ENCODE data around the gene AP3D1. TPM values are rescaled to one million over a fixed set of nuclear protein-coding genes. Genes with fewer than 3 reads are reported as not detected.

The AP3D1 gene
- total RNA-seq, 2 experiments from 2014 or later, result 80.0 to 99.8 TPM

DNA sequence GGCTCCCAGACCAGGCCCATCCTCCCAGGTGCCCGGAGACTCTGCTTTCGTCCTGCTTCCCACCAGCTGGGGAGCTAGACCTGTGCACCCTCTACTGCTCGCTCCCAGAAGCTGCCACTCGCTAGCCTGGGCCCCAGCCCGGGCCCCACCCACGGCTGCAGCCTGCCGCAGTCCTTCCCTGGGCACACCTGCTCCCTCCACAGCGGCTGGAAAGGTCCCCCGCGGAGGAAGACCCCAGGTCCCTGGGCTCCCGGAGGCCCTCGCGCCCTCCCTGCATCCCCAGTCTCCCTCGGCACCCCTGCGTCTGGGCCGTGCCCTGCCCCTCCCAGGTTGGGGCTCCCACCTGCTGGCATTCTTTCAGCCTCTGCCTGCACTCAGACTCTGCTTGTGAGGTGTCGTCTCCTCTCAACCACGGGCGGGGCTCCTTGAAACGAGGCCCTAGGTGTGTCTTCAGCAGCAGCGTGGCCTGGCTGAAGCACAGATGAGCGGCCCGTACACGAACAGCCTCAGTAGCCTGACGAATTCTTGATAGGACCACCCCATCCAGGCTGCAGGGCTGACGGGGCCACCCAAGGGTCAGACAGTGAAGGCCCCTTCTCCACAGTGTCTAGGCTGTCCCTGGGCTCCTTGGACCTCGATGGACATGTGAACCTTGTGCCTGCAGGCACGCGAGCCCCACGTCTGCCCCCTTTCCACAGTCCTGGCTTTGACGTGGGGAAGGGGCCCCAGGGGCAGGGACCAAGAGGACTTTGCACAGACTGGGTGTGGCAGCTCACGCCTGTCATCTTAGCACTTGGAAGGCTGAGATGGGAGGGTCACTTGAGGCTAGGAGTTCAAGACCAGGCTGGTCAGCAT, 40.3 kb upstream of the AP3D1 start:
- DNase-seq (ENCODE audit: low spot score), result no peak
- no TSS peak for BruUV-seq (replicated peaks)
- TF ChIP-seq, protein P1, sequence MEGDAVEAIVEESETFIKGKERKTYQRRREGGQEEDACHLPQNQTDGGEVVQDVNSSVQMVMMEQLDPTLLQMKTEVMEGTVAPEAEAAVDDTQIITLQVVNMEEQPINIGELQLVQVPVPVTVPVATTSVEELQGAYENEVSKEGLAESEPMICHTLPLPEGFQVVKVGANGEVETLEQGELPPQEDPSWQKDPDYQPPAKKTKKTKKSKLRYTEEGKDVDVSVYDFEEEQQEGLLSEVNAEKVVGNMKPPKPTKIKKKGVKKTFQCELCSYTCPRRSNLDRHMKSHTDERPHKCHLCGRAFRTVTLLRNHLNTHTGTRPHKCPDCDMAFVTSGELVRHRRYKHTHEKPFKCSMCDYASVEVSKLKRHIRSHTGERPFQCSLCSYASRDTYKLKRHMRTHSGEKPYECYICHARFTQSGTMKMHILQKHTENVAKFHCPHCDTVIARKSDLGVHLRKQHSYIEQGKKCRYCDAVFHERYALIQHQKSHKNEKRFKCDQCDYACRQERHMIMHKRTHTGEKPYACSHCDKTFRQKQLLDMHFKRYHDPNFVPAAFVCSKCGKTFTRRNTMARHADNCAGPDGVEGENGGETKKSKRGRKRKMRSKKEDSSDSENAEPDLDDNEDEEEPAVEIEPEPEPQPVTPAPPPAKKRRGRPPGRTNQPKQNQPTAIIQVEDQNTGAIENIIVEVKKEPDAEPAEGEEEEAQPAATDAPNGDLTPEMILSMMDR (conservative IDR thresholded peaks at IDR 0.05; ENCODE audit: low read length), result no peak
- no peak for TF ChIP-seq EZH2phosphoT487 (IDR thresholded peaks at IDR 0.05; ENCODE audit: borderline replicate concordance, low read depth, low read length)
- POLR2A ChIA-PET, result no interaction called here
- H3K79me2 ChIP-seq (ENCODE audit: insufficient read depth, low read depth, low read length), result no peaks in the 10 kb centered on the region
- H3K4me2 ChIP-seq (ENCODE audit: low read length), result no peak overlapping the region
- peaks cover 16% of the 10 kb centered on the region for H3K4me1 ChIP-seq (ENCODE audit: insufficient read depth, low read length, poor library complexity, severe bottlenecking)
- peaks cover 87% of the 10 kb centered on the region for H3K36me3 ChIP-seq (ENCODE audit: insufficient read depth, low read length)
- intact Hi-C loops (cut with micrococcal nuclease; ENCODE audit: unreplicated experiment), result no loop called here
- no peaks in the 10 kb centered on the region for H3K9me2 ChIP-seq (ENCODE audit: insufficient read depth, low read length)
- H3K4me3 ChIP-seq (ENCODE audit: low read depth, low read length, poor library complexity, severe bottlenecking), result no peak overlapping the region
- no peaks in the 10 kb centered on the region for H3K9me3 ChIP-seq (ENCODE audit: low read length)
- CTCF ChIA-PET (ENCODE audit: unreplicated experiment), result no interaction called here
- no peak overlapping the region for H3K27ac ChIP-seq (ENCODE audit: low read depth, low read length, poor library complexity, severe bottlenecking)
- no peak overlapping the region for H2AFZ ChIP-seq (ENCODE audit: low read length)
- H4K20me1 ChIP-seq (ENCODE audit: insufficient read depth, low read length), result no peaks in the 10 kb centered on the region

DNA sequence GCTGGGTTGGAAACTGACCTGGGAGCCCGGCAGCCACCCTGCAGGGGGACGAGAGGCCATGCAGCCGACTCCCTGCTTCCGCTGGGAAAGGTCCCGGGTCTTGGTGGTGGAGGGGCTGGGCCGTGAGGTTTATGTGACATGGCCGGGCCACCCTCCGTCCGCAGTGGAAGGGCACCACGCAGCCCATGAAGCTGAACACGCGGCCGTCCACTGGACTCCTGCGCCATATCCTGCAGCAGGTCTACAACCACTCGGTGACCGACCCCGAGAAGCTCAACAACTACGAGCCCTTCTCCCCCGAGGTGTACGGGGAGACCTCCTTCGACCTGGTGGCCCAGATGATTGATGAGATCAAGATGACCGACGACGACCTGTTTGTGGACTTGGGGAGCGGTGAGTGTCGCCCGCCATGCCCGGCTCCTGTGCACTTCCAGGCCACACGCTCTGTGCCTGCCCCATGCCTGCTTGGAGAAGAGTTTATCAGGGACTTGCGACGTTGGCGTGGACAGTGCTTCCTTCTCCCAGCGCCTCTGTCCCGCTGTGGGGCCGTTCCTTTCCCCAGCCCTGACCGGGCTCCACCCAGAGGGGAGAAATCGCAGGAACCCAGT, 39.6 kb upstream of the AP3D1 start:
- no peak overlapping the region for H3K4me3 ChIP-seq (ENCODE audit: low read depth, low read length, poor library complexity, severe bottlenecking)
- peaks cover 87% of the 10 kb centered on the region for H3K36me3 ChIP-seq (ENCODE audit: insufficient read depth, low read length)
- no peak overlapping the region for H2AFZ ChIP-seq (ENCODE audit: low read length)
- H3K4me1 ChIP-seq (ENCODE audit: insufficient read depth, low read length, poor library complexity, severe bottlenecking), result peaks cover 16% of the 10 kb centered on the region
- no peaks in the 10 kb centered on the region for H3K9me2 ChIP-seq (ENCODE audit: insufficient read depth, low read length)
- H3K79me2 ChIP-seq (ENCODE audit: insufficient read depth, low read depth, low read length), result no peaks in the 10 kb centered on the region
- no peaks in the 10 kb centered on the region for H4K20me1 ChIP-seq (ENCODE audit: insufficient read depth, low read length)
- H3K4me2 ChIP-seq (ENCODE audit: low read length), result no peak overlapping the region
- BruUV-seq (replicated peaks), result no TSS peak
- ChIA-PET POLR2A (no interaction called here), CTCF (ENCODE audit: unreplicated experiment) (no interaction called here)
- H3K27ac ChIP-seq (ENCODE audit: low read depth, low read length, poor library complexity, severe bottlenecking), result no peak overlapping the region
- H3K9me3 ChIP-seq (ENCODE audit: low read length), result no peaks in the 10 kb centered on the region
- no peak for TF ChIP-seq EZH2phosphoT487 (IDR thresholded peaks at IDR 0.05; ENCODE audit: borderline replicate concordance, low read depth, low read length)
- TF ChIP-seq, protein P1 (conservative IDR thresholded peaks at IDR 0.05; ENCODE audit: low read length), result no peak
- intact Hi-C loops (cut with micrococcal nuclease; ENCODE audit: unreplicated experiment), result no loop called here
- DNase-seq (ENCODE audit: low spot score), result no peak

DNA sequence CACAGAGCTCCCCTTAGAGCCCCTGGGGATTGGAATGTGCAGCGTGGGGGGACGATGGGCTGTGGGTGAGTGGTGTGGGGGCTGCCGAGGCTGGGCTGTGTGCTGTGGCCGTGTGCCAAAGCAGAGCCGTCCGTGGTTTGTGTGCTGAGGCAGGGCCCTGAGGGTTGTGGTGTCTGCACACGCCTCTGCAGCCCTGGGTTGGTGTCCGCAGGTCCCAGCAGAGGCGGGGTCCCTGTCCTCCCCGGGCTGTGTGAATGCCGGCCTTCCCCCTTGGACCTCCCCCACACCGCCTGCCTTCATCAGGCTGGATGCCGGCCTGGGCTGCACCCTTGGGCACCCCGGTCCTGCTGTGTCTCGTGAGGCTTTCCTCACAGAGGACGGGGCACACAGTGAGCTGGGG, 38.5 kb upstream of the AP3D1 start:
- TF ChIP-seq, protein P1 (conservative IDR thresholded peaks at IDR 0.05; ENCODE audit: low read length), result no peak
- no peak for TF ChIP-seq EZH2phosphoT487 (IDR thresholded peaks at IDR 0.05; ENCODE audit: borderline replicate concordance, low read depth, low read length)

More for the DNA sequence above, 38.5 kb upstream of the AP3D1 start:
- H3K79me2 ChIP-seq (ENCODE audit: insufficient read depth, low read depth, low read length), result no peaks in the 10 kb centered on the region; the same call in 1 of the 2 replicates
- H2AFZ ChIP-seq (ENCODE audit: low read length), result no peak overlapping the region
- H3K9me3 ChIP-seq (ENCODE audit: low read length), result no peaks in the 10 kb centered on the region
- DNase-seq (ENCODE audit: low spot score), result no peak
- ChIA-PET POLR2A (no interaction called here), CTCF (ENCODE audit: unreplicated experiment) (no interaction called here)
- no peak overlapping the region for H3K27ac ChIP-seq (ENCODE audit: low read depth, low read length, poor library complexity, severe bottlenecking)
- H3K9me2 ChIP-seq (ENCODE audit: insufficient read depth, low read length), result no peaks in the 10 kb centered on the region
- H3K36me3 ChIP-seq (ENCODE audit: insufficient read depth, low read length), result peaks cover 87% of the 10 kb centered on the region
- no peaks in the 10 kb centered on the region for H4K20me1 ChIP-seq (ENCODE audit: insufficient read depth, low read length)
- intact Hi-C loops (cut with micrococcal nuclease; ENCODE audit: unreplicated experiment), result no loop called here
- no peak overlapping the region for H3K4me2 ChIP-seq (ENCODE audit: low read length)
- peaks cover 16% of the 10 kb centered on the region for H3K4me1 ChIP-seq (ENCODE audit: insufficient read depth, low read length, poor library complexity, severe bottlenecking)
- no peak overlapping the region for H3K4me3 ChIP-seq (ENCODE audit: low read depth, low read length, poor library complexity, severe bottlenecking)
- BruUV-seq (replicated peaks), result no TSS peak

Data from OCI-LY7 (cell line).